Kidney epithelial cell (primary cell): ENCODE results near the gene CACNG4. TPM values are rescaled to one million over a fixed set of nuclear protein-coding genes. Genes with fewer than 3 reads are reported as not detected.

ENCODE experiments used
- DNase-seq: peaks from one replicate; pipeline ENCODE4 v3.0.0-alpha.2; 2010; ENCODE audit warnings: low read depth
- H3K27me3 ChIP-seq: 2 replicates; pipeline ENCODE4 v1.6.0; 2011; ENCODE audit warnings: low read length; ENCODE audit not compliant: control insufficient read depth, insufficient read depth
- H3K36me3 ChIP-seq: 2 replicates; pipeline ENCODE4 v1.5.1; 2011; ENCODE audit warnings: low read length; ENCODE audit not compliant: control insufficient read depth, insufficient read depth
- H3K4me3 ChIP-seq: 2 replicates; pipeline ENCODE4 v1.5.1; 2011; ENCODE audit warnings: low read depth, mild to moderate bottlenecking, control low read depth, low read length
- CTCF ChIP-seq: IDR thresholded peaks from 2 replicates; pipeline ENCODE4 v1.5.1; 2011; ENCODE audit warnings: mild to moderate bottlenecking, moderate library complexity, low read length, control low read depth, inconsistent platforms; ENCODE audit not compliant: insufficient read depth, poor library complexity, severe bottlenecking
- total RNA-seq: library from RNA; depleted of rRNA; stranded (reverse); fragments of >200 nt; gene quantifications from 2 replicates; pipeline ENCODE4 v1.2.3, GENCODE V29; 2015

CACNG4 gene
- total RNA-seq, 1 donor from 2014 or later = 0.84 TPM

GRCh38 chr17:67053438-67054000, 89.0 kb downstream of the CACNG4 start:
- Histone ChIP-seq H3K36me3 (no peaks in the 10 kb centered on the region), H3K4me3 (no peak overlapping the region), H3K27me3 (no peaks in the 10 kb centered on the region)
- no peak for TF ChIP-seq CTCF
- DNase-seq = no peak

GRCh38 chr17:67054011-67054591, 89.6 kb downstream of the CACNG4 start:
- Histone ChIP-seq H3K36me3 (no peaks in the 10 kb centered on the region), H3K27me3 (no peaks in the 10 kb centered on the region), H3K4me3 (no peak overlapping the region)
- DNase-seq = no peak
- TF ChIP-seq CTCF = no peak

GRCh38 chr17:67054608-67055007, 90.1 kb downstream of the CACNG4 start:
- Histone ChIP-seq H3K27me3 (no peaks in the 10 kb centered on the region), H3K4me3 (no peak overlapping the region), H3K36me3 (no peaks in the 10 kb centered on the region)
- DNase-seq = no peak
- TF ChIP-seq CTCF = no peak

GRCh38 chr17:67055041-67055443, 90.5 kb downstream of the CACNG4 start:
- H3K4me3 ChIP-seq = no peak overlapping the region
- H3K27me3 ChIP-seq = no peaks in the 10 kb centered on the region
- TF ChIP-seq CTCF = no peak
- no peak for DNase-seq
- no peaks in the 10 kb centered on the region for H3K36me3 ChIP-seq

- TF ChIP-seq CTCF = no peak
- H3K27me3 ChIP-seq = no peaks in the 10 kb centered on the region
- no peak overlapping the region for H3K4me3 ChIP-seq
- H3K36me3 ChIP-seq = no peaks in the 10 kb centered on the region
- DNase-seq = no peak
Observed at GRCh38 chr17:67055811-67056745, 91.6 kb downstream of the CACNG4 start.
